HFFc6 (cell line): Measurements from ENCODE around the gene SNCB. TPM values are rescaled to one million over a fixed set of nuclear protein-coding genes. Genes with fewer than 3 reads are reported as not detected.

Source experiments
- DNase-seq: peaks from one replicate; pipeline ENCODE4 v3.0.0-alpha.2; 2018
- H3K27ac Mint-ChIP-seq: 2 replicates; pipeline ENCODE4 v1.8.0; 2020; ENCODE audit warnings: mild to moderate bottlenecking, mixed read lengths
- H3K27me3 Mint-ChIP-seq: 2 replicates; pipeline ENCODE4 v1.8.0; 2021; ENCODE audit warnings: mild to moderate bottlenecking, moderate library complexity, mixed read lengths; ENCODE audit not compliant: insufficient read depth
- H3K36me3 Mint-ChIP-seq: 2 replicates; pipeline ENCODE4 v1.8.0; 2021; ENCODE audit warnings: low read depth, mixed read lengths
- H3K4me1 Mint-ChIP-seq: 2 replicates; pipeline ENCODE4 v1.8.0; 2020; ENCODE audit warnings: low read depth, mixed read lengths
- H3K4me3 Mint-ChIP-seq: 2 replicates; pipeline ENCODE4 v1.8.0; 2020; ENCODE audit warnings: mild to moderate bottlenecking, moderate library complexity, mixed read lengths
- H3K9me3 Mint-ChIP-seq: 2 replicates; pipeline ENCODE4 v1.8.0; 2020; ENCODE audit warnings: mild to moderate bottlenecking, mixed read lengths
- CTCF ChIP-seq: fragments of 200-600 bp; sonication (generic); IDR thresholded peaks from 2 replicates; pipeline ENCODE4 v1.5.0; 2021; ENCODE audit warnings: antibody characterized with exemption, mild to moderate bottlenecking
- total RNA-seq, 6 experiments: library from RNA; stranded (reverse); fragmentation: NEBNext Ultra II Directional; extraction: Animal tissue kit (Norgen Biotek cat#: 25700); gene quantifications; 2 replicates in 1 of 6; 3 replicates in 5 of 6; pipeline ENCODE4 v1.2.3, GENCODE V29; 2021

The SNCB gene
- total RNA-seq, 6 experiments from 2014 or later = not detected

GRCh38 chr5:176670449-176670848 is 40.1 kb upstream of the SNCB start:
- DNase-seq = no peak

GRCh38 chr5:176667637-176668036 is 37.3 kb upstream of the SNCB start:
- Mint-ChIP-seq H3K27me3 (peaks cover 61% of the 10 kb centered on the region), H3K27ac (no peak overlapping the region), H3K9me3 (no peaks in the 10 kb centered on the region), H3K4me1 (no peaks in the 10 kb centered on the region), H3K4me3 (no peak overlapping the region), H3K36me3 (no peaks in the 10 kb centered on the region)
- no peak; the same call in 1 of the 2 replicates for TF ChIP-seq CTCF
- no peak for DNase-seq

More at GRCh38 chr5:176670449-176670848, 40.1 kb upstream of the SNCB start:
- H3K4me3 Mint-ChIP-seq = no peak overlapping the region
- H3K27ac Mint-ChIP-seq = no peak overlapping the region
- no peak for TF ChIP-seq CTCF
- no peaks in the 10 kb centered on the region for H3K36me3 Mint-ChIP-seq
- H3K27me3 Mint-ChIP-seq = peaks cover 41% of the 10 kb centered on the region
- H3K4me1 Mint-ChIP-seq = peaks cover under 1% of the 10 kb centered on the region
- no peaks in the 10 kb centered on the region for H3K9me3 Mint-ChIP-seq

GRCh38 chr5:176665517-176665916 is 35.2 kb upstream of the SNCB start:
- H3K9me3 Mint-ChIP-seq = no peaks in the 10 kb centered on the region
- DNase-seq = no peak
- H3K27me3 Mint-ChIP-seq = peaks cover 59% of the 10 kb centered on the region
- TF ChIP-seq CTCF = no peak
- H3K36me3 Mint-ChIP-seq = no peaks in the 10 kb centered on the region
- H3K4me1 Mint-ChIP-seq = no peaks in the 10 kb centered on the region
- H3K4me3 Mint-ChIP-seq = no peak overlapping the region
- H3K27ac Mint-ChIP-seq = no peak overlapping the region

- Mint-ChIP-seq H3K4me1 (no peaks in the 10 kb centered on the region), H3K27ac (no peak overlapping the region), H3K36me3 (no peaks in the 10 kb centered on the region), H3K4me3 (no peak overlapping the region), H3K9me3 (no peaks in the 10 kb centered on the region), H3K27me3 (peaks cover 59% of the 10 kb centered on the region)
- DNase-seq = no peak
- no peak for TF ChIP-seq CTCF
Observed at GRCh38 chr5:176664886-176665285, 34.6 kb upstream of the SNCB start.

GRCh38 chr5:176664479-176664878 is 34.1 kb upstream of the SNCB start:
- TF ChIP-seq CTCF = no peak
- H3K4me1 Mint-ChIP-seq = no peaks in the 10 kb centered on the region
- peaks cover 56% of the 10 kb centered on the region for H3K27me3 Mint-ChIP-seq
- H3K4me3 Mint-ChIP-seq = no peak overlapping the region
- no peaks in the 10 kb centered on the region for H3K36me3 Mint-ChIP-seq
- H3K9me3 Mint-ChIP-seq = no peaks in the 10 kb centered on the region
- H3K27ac Mint-ChIP-seq = no peak overlapping the region
- no peak for DNase-seq

- Mint-ChIP-seq H3K36me3 (no peaks in the 10 kb centered on the region), H3K4me3 (no peak overlapping the region), H3K9me3 (no peaks in the 10 kb centered on the region), H3K27me3 (peaks cover 48% of the 10 kb centered on the region), H3K4me1 (peaks cover 5% of the 10 kb centered on the region; the same call in 1 of the 2 replicates), H3K27ac (no peak overlapping the region)
- TF ChIP-seq CTCF = no peak
- DNase-seq = no peak
Observed at GRCh38 chr5:176663566-176663965, 33.2 kb upstream of the SNCB start.
